Lower lobe of right lung (tissue), 2 donors: ENCODE results near the gene MEGF9. TPM values are rescaled to one million over a fixed set of nuclear protein-coding genes. Genes with fewer than 3 reads are reported as not detected.
A peak's percentile ranks its signal among the peaks of the same experiment; 100 is the strongest.
"Not testable (repeated sequence)": the region's sequence is repeated elsewhere in the genome, so short reads cannot be mapped to it uniquely, and the experiment has no call there.

Experiments used
- ATAC-seq, 2 donors: fragments of 200-7000 bp; cut with Tn5 transposase; one replicate each; pipeline ENCODE4 v1.9.1; 2020 to 2022; ENCODE audit warnings: mild to moderate bottlenecking in 2 of 2, moderate library complexity in 2 of 2
- DNase-seq: peaks from one replicate; pipeline ENCODE4 v3.0.0-alpha.2; 2020
- H3K27ac ChIP-seq: fragments of 200-600 bp; one replicate; pipeline ENCODE4 v1.8.0; 2022
- H3K27me3 ChIP-seq: fragments of 200-600 bp; one replicate; pipeline ENCODE4 v1.8.0; 2022; ENCODE audit warnings: low read depth
- H3K36me3 ChIP-seq: fragments of 200-600 bp; one replicate; pipeline ENCODE4 v1.8.0; 2022; ENCODE audit warnings: mild to moderate bottlenecking
- H3K4me1 ChIP-seq: fragments of 200-600 bp; one replicate; pipeline ENCODE4 v1.8.0; 2022
- H3K4me3 ChIP-seq: fragments of 200-600 bp; one replicate; pipeline ENCODE4 v1.8.0; 2022; ENCODE audit warnings: mild to moderate bottlenecking
- H3K9me3 ChIP-seq: fragments of 200-600 bp; one replicate; pipeline ENCODE4 v1.8.0; 2022
- intact Hi-C: fragments of 100-400 bp; cut with DNase I; formaldehyde crosslinking; loops from one replicate; pipeline ENCODE4 v1.11.0; 2022
- total RNA-seq: library from RNA; stranded (reverse); fragmentation: NEBNext Ultra II Directional; extraction: Animal tissue kit (Norgen Biotek cat#: 25700); gene quantifications from one replicate; pipeline ENCODE4 v1.2.1, GENCODE V29; 2021
- TF ChIP-seq, protein P1 (sequence below): fragments of 200-600 bp; IDR thresholded peaks from one replicate; pipeline ENCODE4 v1.8.0; 2022; ENCODE audit warnings: antibody characterized with exemption, mild to moderate bottlenecking
- donor health status: DM: no; HTN: yes; CAD: no; lungs with severe emphysema.

MEGF9 gene
- total RNA-seq, 1 donor from 2014 or later: 71.1 TPM

DNA sequence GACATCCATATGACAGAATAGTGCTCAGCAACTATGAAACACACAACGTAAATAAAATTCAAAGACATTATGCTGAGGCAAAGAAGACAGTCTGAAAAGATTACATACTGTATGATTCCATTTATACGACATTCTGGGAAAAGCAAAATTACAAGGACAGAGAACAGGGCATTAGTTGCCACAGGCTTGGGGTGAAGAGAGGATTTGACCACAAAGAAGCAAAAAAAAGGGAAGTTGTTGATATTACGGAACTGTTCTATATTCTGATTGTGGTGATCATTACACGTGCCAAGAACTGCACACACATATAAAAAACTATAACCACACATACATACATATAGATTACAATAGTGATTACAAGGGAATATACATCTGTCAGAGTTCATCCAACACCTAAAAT, 158.4 kb downstream of the MEGF9 start:
- DNase-seq: no peak
- Histone ChIP-seq H3K27me3 (no peaks in the 10 kb centered on the region), H3K4me1 (no peaks in the 10 kb centered on the region), H3K4me3 (no peak overlapping the region), H3K36me3 (peaks cover 6% of the 10 kb centered on the region), H3K9me3 (no peaks in the 10 kb centered on the region), H3K27ac (no peak overlapping the region)
- peak; percentile 36 to 61 for ATAC-seq
- TF ChIP-seq, protein P1, sequence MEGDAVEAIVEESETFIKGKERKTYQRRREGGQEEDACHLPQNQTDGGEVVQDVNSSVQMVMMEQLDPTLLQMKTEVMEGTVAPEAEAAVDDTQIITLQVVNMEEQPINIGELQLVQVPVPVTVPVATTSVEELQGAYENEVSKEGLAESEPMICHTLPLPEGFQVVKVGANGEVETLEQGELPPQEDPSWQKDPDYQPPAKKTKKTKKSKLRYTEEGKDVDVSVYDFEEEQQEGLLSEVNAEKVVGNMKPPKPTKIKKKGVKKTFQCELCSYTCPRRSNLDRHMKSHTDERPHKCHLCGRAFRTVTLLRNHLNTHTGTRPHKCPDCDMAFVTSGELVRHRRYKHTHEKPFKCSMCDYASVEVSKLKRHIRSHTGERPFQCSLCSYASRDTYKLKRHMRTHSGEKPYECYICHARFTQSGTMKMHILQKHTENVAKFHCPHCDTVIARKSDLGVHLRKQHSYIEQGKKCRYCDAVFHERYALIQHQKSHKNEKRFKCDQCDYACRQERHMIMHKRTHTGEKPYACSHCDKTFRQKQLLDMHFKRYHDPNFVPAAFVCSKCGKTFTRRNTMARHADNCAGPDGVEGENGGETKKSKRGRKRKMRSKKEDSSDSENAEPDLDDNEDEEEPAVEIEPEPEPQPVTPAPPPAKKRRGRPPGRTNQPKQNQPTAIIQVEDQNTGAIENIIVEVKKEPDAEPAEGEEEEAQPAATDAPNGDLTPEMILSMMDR: no peak
- intact Hi-C loops: no loop called here

DNA sequence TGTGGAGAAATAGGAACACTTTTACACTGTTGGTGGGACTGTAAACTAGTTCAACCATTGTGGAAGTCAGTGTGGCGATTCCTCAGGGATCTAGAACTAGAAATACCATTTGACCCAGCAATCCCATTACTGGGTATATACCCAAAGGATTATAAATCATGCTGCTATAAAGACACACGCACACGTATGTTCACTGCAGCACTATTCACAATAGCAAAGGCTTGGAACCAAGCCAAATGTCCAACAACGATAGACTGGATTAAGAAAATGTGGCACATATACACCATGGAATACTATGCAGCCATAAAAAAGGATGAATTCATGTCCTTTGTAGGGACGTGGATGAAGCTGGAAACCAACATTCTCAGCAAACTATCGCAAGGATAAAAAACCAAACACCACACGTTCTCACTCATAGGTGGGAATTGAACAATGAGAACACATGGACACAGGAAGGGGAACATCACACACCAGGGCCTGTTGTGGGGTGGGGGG, 162.0 kb downstream of the MEGF9 start:
- intact Hi-C loops, DNase-seq, H3K27me3 ChIP-seq, H3K9me3 ChIP-seq, ATAC-seq, H3K27ac ChIP-seq, H3K4me3 ChIP-seq, H3K4me1 ChIP-seq: not testable (repeated sequence)
- peaks cover 42% of the 10 kb centered on the region for H3K36me3 ChIP-seq

Other genes with a start within 250 kb of the MEGF9 start
- gene CDK5RAP2, start 134.3 kb downstream of the MEGF9 start, total RNA-seq: 54.7 TPM
- gene FBXW2, start 78.9 kb upstream of the MEGF9 start, total RNA-seq: 76.7 TPM
- gene PSMD5, start 128.5 kb upstream of the MEGF9 start, total RNA-seq: 34.1 TPM
- 24.4 TPM for gene PHF19, start 162.7 kb upstream of the MEGF9 start, total RNA-seq
- 5.8 TPM for gene TRAF1, start 212.3 kb upstream of the MEGF9 start, total RNA-seq